Liver (tissue), 9 donors: ENCODE data around the gene RNF112. TPM values are rescaled to one million over a fixed set of nuclear protein-coding genes. Genes with fewer than 3 reads are reported as not detected.

Source experiments
- DNase-seq: peaks from one replicate; pipeline ENCODE4 v3.0.0-alpha.2; 2017; ENCODE audit warnings: low spot score
- H3K27ac ChIP-seq, 2 donors: one replicate each; pipeline ENCODE4 v1.7.0; 2013; ENCODE audit warnings: inconsistent platforms in 2 of 2, low read length in 2 of 2, control low read depth in 1 of 2, low read depth in 1 of 2, mild to moderate bottlenecking in 1 of 2
- H3K27me3 ChIP-seq, 4 donors: one replicate each; pipeline versions ENCODE4 v1.6.1 to v1.7.0; 2013; ENCODE audit warnings: low read length in 3 of 4, inconsistent platforms in 1 of 4, mild to moderate bottlenecking in 1 of 4, moderate library complexity in 1 of 4; ENCODE audit not compliant: control insufficient read depth in 4 of 4, insufficient read depth in 4 of 4
- H3K36me3 ChIP-seq, 4 donors: one replicate each; pipeline versions ENCODE4 v1.6.1 to v1.7.0; 2013; ENCODE audit warnings: low read length in 3 of 4, mild to moderate bottlenecking in 3 of 4, low read depth in 1 of 4, moderate library complexity in 1 of 4; ENCODE audit not compliant: control insufficient read depth in 4 of 4, insufficient read depth in 3 of 4
- H3K4me1 ChIP-seq, 4 donors: one replicate each; pipeline versions ENCODE4 v1.6.1 to v1.7.0; 2013; ENCODE audit warnings: low read length in 3 of 4, mild to moderate bottlenecking in 3 of 4, moderate library complexity in 1 of 4; ENCODE audit not compliant: control insufficient read depth in 4 of 4, insufficient read depth in 4 of 4
- H3K4me3 ChIP-seq, 3 donors: one replicate each; pipeline versions ENCODE4 v1.6.1 to v1.7.0; 2013; ENCODE audit warnings: low read length in 3 of 3, control low read depth in 1 of 3, low read depth in 1 of 3, mild to moderate bottlenecking in 1 of 3
- H3K9ac ChIP-seq, 2 donors: one replicate each; pipeline ENCODE4 v1.7.0; 2013; ENCODE audit warnings: low read length in 2 of 2, mild to moderate bottlenecking in 2 of 2, moderate library complexity in 2 of 2, control low read depth in 1 of 2, low read depth in 1 of 2
- H3K9me3 ChIP-seq, 4 donors: one replicate each; pipeline versions ENCODE4 v1.6.1 to v1.7.0; 2013; ENCODE audit warnings: low read length in 3 of 4; ENCODE audit not compliant: control insufficient read depth in 4 of 4
- ATF3 ChIP-seq: IDR thresholded peaks from 2 replicates; pipeline ENCODE4 v1.6.1; 2016; ENCODE audit warnings: antibody characterized with exemption
- CTCF ChIP-seq: fragments of 150-350 bp; IDR thresholded peaks from 2 replicates; pipeline ENCODE4 v1.5.1; 2017; ENCODE audit warnings: improper control_type of control experiment, low read depth, low read length; ENCODE audit not compliant: missing input control
- EGR1 ChIP-seq, 2 donors: IDR thresholded peaks; 2 replicates each; pipeline ENCODE4 v1.6.1; 2016 to 2018; ENCODE audit warnings: antibody characterized with exemption in 2 of 2, low read depth in 2 of 2
- FOXA1 ChIP-seq: IDR thresholded peaks from 2 replicates; pipeline ENCODE4 v1.6.1; 2016; ENCODE audit warnings: antibody characterized with exemption
- FOXA2 ChIP-seq: IDR thresholded peaks from 2 replicates; pipeline ENCODE4 v1.6.1; 2016; ENCODE audit warnings: antibody characterized with exemption
- HNF4G ChIP-seq: IDR thresholded peaks from 2 replicates; pipeline ENCODE4 v1.6.1; 2016; ENCODE audit warnings: antibody characterized with exemption
- MAX ChIP-seq: IDR thresholded peaks from 2 replicates; pipeline ENCODE4 v1.6.1; 2016; ENCODE audit warnings: antibody characterized with exemption
- REST ChIP-seq: IDR thresholded peaks from 2 replicates; pipeline ENCODE4 v1.6.1; 2016; ENCODE audit warnings: antibody characterized with exemption, mild to moderate bottlenecking
- YY1 ChIP-seq: IDR thresholded peaks from 2 replicates; pipeline ENCODE4 v1.6.1; 2016; ENCODE audit warnings: antibody characterized with exemption, mild to moderate bottlenecking
- ZBTB33 ChIP-seq: IDR thresholded peaks from 2 replicates; pipeline ENCODE4 v1.6.1; 2016; ENCODE audit warnings: antibody characterized with exemption
- WGBS: extraction: QIAGEN DNeasy Blood & Tissue Kit; methylation state at CpG from one replicate; pipeline ENCODE4 v1.1.7; 2013; 5-methylcytosine and 5-hydroxymethylcytosine counted together
- polyA plus RNA-seq, 2 donors: library from polyadenylated mRNA; stranded (reverse) in 1 of 2; unstranded in 1 of 2; fragments of 200-250 nt in 1 of 2; fragments of >200 nt in 1 of 2; fragmentation: Nextera tagmentation in 1 of 2; extraction: Ambion mirVana in 1 of 2; gene quantifications; one replicate each; pipeline versions ENCODE4 v1.2.1 to v1.2.3, GENCODE V29; 2013 to 2015
- total RNA-seq, 2 donors: library from RNA; depleted of rRNA; stranded (reverse); fragments of >200 nt; gene quantifications; one replicate each; pipeline ENCODE4 v1.2.3, GENCODE V29; 2014
- donor health status: healthy.
- donor health status: healthy.
- donor health status: healthy.
- donor health status: healthy.
- donor health status: healthy.

Gene RNF112
- total and polyA plus RNA-seq, 4 donors = 0.04 to 0.42 (median 0.20) TPM

GRCh38 chr17:19386974-19387920 lies 23.8 kb upstream of the RNF112 start, which contains the start of gene MFAP4:
Gene MFAP4 (minus strand): TSS chr17:19387190. CDS start chr17:19387155, 35 bp downstream.
- WGBS = 41% methylated on average over 22 of the region's 22 CpGs
- peaks cover 0 to 4% (median 0%) of the 10 kb centered on the region in 4 donors for H3K4me1 ChIP-seq
- H3K27me3 ChIP-seq = no peaks in the 10 kb centered on the region
- no peaks in the 10 kb centered on the region for H3K9me3 ChIP-seq
- peaks cover 0 to 14% (median 4%) of the 10 kb centered on the region in 4 donors for H3K36me3 ChIP-seq
- H3K27ac ChIP-seq = peak within 1 kb of the TSS; percentile 51 to 63
- H3K9ac ChIP-seq = no peak within 1 kb of the TSS
- no peak for TF ChIP-seq CTCF
- no peak for TF ChIP-seq MAX
- TF ChIP-seq FOXA1 = no peak
- H3K4me3 ChIP-seq = no peak within 1 kb of the TSS
- no peak for DNase-seq

GRCh38 chr17:19387921-19388521 lies 23.0 kb upstream of the RNF112 start:
- H3K9ac ChIP-seq = no peak overlapping the region
- no peaks in the 10 kb centered on the region for H3K9me3 ChIP-seq
- H3K27ac ChIP-seq = peak overlapping the region; percentile 19 to 51
- TF ChIP-seq CTCF = no peak
- no peak for TF ChIP-seq FOXA2
- TF ChIP-seq ATF3 = no peak
- no peak for DNase-seq
- peaks cover 0 to 10% (median 4%) of the 10 kb centered on the region in 4 donors for H3K36me3 ChIP-seq
- 88% methylated on average over 2 of the region's 2 CpGs for WGBS
- no peak overlapping the region for H3K4me3 ChIP-seq
- no peaks in the 10 kb centered on the region for H3K27me3 ChIP-seq
- H3K4me1 ChIP-seq = no peaks in the 10 kb centered on the region

- Histone ChIP-seq H3K36me3 (peaks cover 0 to 3% (median under 1%) of the 10 kb centered on the region in 4 donors), H3K27ac (no peak overlapping the region), H3K4me3 (no peak overlapping the region), H3K9me3 (no peaks in the 10 kb centered on the region), H3K27me3 (no peaks in the 10 kb centered on the region), H3K9ac (no peak overlapping the region), H3K4me1 (no peaks in the 10 kb centered on the region)
- WGBS = 81% methylated on average over 5 of the region's 5 CpGs
- DNase-seq = no peak
- TF ChIP-seq FOXA2 (no peak), MAX (no peak), HNF4G (no peak), REST (no peak), YY1 (no peak), ZBTB33 (no peak), EGR1 (IDR thresholded peaks at IDR 0.05; ENCODE audit: low read depth in 2 of 2) (no peak)
Measured at GRCh38 chr17:19388791-19389785, 21.9 kb upstream of the RNF112 start.
